A172 (cell line): Measurements from ENCODE around the gene FAM210A. TPM values are rescaled to one million over a fixed set of nuclear protein-coding genes. Genes with fewer than 3 reads are reported as not detected.

Source experiments
- DNase-seq: peaks from one replicate; pipeline ENCODE4 v3.0.0-alpha.2; 2015; ENCODE audit warnings: low spot score
- total RNA-seq: library from RNA; depleted of rRNA; stranded (reverse); fragments of >200 nt; shearing (Covaris generic); gene quantifications from 2 replicates; pipeline ENCODE4 v1.2.3, GENCODE V29; 2014; rRNA removed

FAM210A gene
- total RNA-seq, 1 experiment from 2014 or later: 48.7 TPM

DNA sequence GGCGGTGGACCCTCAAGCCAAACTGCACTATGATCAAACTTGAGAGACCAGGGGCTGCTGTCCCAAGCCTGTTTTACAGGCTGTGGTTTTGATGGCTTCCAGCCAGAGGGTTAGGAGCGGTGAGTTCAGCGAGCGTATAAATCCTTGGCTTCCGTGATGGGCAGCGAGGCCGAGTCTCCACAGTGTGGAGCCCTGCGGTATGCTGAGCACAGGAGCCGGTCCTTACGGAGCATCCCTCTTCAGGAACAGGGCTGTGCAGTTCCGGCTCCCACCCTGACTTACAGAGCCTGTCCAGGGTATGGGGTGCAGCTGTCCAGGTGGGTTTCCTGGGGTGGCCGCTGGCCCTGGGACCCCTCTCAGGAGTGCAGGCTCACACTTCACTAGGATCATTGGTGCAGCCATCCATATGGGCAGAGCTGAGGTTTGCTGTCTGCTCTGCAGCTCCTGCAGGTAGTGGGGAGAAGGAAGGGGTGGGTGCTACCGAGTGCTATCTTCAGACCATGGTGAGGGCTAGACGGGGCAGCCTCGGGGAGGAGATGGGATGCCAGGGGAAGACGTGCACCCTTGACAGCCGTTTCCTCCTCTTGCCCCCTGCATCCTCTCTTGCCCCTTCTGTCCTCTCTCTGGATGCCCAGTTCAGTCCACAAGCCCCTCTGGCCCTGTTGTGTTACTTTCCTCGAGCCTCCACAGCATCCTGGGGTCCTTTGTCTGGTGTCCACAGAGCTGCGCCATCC, 104.3 kb downstream of the FAM210A start:
- no peak for DNase-seq

- DNase-seq: no peak
These were observed 104.9 kb downstream of the FAM210A start for GRCh38 chr18:13621446-13621849.

DNA sequence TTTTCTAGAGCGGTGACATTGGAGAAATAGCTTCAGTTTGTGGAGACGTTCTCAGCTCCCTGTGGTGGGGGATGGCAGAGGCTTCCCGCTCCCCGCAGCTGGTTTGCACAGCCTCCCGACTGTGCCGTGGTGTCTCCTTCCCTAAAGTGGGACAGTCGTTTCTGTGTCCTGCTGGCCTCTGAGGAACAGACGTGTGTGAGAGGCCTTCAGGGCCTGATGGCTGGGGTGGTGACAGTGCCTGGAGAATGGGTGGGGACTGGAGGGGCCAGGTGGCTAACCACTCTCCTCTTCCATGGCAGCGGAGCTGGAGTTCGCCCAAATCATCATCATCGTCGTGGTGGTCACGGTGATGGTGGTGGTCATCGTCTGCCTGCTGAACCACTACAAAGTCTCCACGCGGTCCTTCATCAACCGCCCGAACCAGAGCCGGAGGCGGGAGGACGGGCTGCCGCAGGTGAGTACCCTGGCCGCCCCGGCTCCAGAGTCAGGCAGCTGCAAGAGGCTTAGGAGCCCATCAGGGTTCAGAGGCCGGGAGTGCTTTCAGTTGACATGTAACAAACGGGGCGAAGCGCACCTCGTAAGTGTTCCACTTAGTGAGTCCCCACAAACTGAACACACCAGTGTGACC, 105.4 kb downstream of the FAM210A start:
- DNase-seq: no peak

GRCh38 chr18:13620206-13620672, 106.1 kb downstream of the FAM210A start:
- DNase-seq: no peak

- no peak for DNase-seq
These were observed 106.7 kb downstream of the FAM210A start for GRCh38 chr18:13619505-13620205.

GRCh38 chr18:13618760-13619438, 107.5 kb downstream of the FAM210A start:
- no peak for DNase-seq

DNA sequence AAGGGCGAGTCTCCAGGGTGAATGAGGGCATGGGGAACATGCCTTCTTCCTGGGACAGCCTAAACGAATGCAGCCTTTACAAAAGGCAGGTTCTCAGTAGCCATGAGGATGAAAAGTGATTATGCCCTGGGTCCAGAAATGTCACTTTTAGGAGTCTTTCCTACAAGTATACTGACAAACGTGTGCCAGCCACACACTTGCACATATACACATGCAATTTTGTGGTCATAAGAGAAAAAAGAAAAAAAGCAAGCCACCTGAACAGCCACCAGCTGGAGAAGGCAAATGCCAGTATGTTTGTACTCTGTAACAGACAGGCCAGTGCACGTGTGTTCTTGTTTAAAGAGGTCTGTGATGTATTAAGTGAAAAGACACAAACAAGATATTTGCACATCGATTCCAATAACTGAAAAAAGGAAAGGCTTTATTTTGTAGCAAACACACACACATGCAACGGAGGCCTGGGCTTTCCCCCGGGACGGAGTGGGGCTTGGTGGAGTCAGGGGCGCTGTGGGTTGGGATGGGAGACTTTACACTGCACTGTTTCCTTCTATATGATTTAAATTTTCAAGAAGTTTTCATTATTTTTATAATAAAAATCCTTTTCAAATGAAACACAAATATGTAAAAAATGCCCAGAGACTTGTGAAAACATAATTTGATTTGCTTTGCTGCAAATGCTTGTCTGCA, 108.4 kb downstream of the FAM210A start:
- DNase-seq: no peak

DNA sequence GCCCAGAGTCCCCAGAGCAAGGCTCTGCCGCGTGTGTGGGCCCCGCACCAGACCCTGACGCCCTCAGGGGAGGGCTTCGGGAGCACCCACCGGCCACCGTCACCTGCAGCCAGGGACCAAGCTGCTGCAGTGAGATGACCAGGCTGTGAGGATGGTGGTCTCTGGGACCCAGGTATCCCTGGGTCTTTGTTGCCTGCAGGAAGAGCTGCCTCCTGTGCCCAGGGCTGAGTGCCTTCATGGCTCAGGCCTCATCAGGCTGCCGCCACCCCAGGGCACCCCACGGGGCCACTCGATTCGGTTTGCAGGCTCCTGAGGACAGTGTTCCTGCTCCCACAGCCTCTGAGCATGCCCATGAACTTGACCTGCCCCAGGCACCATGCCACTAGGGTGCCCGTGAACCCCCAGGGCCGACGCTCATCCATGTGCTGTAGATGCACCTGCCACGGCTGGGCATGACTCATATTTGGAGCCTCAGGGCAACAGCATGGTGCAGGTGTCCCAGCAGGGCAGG, 109.8 kb downstream of the FAM210A start:
- DNase-seq: no peak

GRCh38 chr18:13616041-13616440, 110.3 kb downstream of the FAM210A start:
- DNase-seq: no peak

DNA sequence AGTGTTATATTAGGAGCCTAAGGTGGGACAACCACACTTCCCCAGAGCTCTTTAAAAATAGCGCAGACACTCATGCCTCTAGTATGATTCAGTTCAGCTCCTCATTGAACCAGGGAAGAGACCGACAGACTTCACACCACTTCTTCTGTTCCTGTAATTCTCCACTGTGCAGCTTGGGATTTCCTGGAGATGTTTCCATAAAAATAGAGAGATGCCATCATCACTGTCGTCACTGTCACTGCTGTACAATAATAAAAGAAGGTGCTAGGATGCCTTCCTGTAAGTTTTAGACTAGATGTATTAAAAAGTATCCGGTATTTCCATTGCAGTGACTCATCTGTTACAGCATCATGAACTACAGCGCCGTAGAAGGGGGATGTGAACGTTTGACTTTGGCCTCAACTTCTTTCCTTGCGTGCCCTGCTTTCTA, 110.9 kb downstream of the FAM210A start:
- peak; percentile 58 for DNase-seq

- peak; percentile 31 for DNase-seq
These were observed 111.6 kb downstream of the FAM210A start for GRCh38 chr18:13614641-13615288.

GRCh38 chr18:13613591-13614501, 112.5 kb downstream of the FAM210A start:
- DNase-seq: no peak

Other genes starting within 250 kb of the FAM210A start
- gene RNMT, start 115 bp upstream of the FAM210A start, total RNA-seq: 41.7 and 45.5 TPM in 2 replicates
- 6.7 and 7.5 TPM in 2 replicates for gene MC5R, start 97.6 kb upstream of the FAM210A start, total RNA-seq
- gene MC2R, start 189.0 kb upstream of the FAM210A start, total RNA-seq: not detected in 2 replicates